Measurements from ENCODE around the gene KCNQ1.

Gene KCNQ1

GRCh38 chr11:2787816-2788167 is 343.0 kb downstream of the KCNQ1 start:
- H3K4me3 ChIP-seq (ENCODE audit: low read depth, low read length), result no peak overlapping the region
- TF ChIP-seq, protein P1, sequence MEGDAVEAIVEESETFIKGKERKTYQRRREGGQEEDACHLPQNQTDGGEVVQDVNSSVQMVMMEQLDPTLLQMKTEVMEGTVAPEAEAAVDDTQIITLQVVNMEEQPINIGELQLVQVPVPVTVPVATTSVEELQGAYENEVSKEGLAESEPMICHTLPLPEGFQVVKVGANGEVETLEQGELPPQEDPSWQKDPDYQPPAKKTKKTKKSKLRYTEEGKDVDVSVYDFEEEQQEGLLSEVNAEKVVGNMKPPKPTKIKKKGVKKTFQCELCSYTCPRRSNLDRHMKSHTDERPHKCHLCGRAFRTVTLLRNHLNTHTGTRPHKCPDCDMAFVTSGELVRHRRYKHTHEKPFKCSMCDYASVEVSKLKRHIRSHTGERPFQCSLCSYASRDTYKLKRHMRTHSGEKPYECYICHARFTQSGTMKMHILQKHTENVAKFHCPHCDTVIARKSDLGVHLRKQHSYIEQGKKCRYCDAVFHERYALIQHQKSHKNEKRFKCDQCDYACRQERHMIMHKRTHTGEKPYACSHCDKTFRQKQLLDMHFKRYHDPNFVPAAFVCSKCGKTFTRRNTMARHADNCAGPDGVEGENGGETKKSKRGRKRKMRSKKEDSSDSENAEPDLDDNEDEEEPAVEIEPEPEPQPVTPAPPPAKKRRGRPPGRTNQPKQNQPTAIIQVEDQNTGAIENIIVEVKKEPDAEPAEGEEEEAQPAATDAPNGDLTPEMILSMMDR (IDR thresholded peaks at IDR 0.05; ENCODE audit: low read depth, low read length), result no peak

- TF ChIP-seq, protein P1 (IDR thresholded peaks at IDR 0.05; ENCODE audit: low read depth, low read length), result no peak
- H3K4me3 ChIP-seq (ENCODE audit: low read depth, low read length), result no peak overlapping the region
These were observed 343.6 kb downstream of the KCNQ1 start for GRCh38 chr11:2788168-2789071.

- no peak overlapping the region for H3K4me3 ChIP-seq (ENCODE audit: low read depth, low read length)
- TF ChIP-seq, protein P1 (IDR thresholded peaks at IDR 0.05; ENCODE audit: low read depth, low read length), result no peak
These were observed 344.5 kb downstream of the KCNQ1 start for GRCh38 chr11:2789331-2789730.

- TF ChIP-seq, protein P1 (IDR thresholded peaks at IDR 0.05; ENCODE audit: low read depth, low read length), result no peak
- H3K4me3 ChIP-seq (ENCODE audit: low read depth, low read length), result no peak overlapping the region
These were observed 345.2 kb downstream of the KCNQ1 start for GRCh38 chr11:2789791-2790567.

DNA sequence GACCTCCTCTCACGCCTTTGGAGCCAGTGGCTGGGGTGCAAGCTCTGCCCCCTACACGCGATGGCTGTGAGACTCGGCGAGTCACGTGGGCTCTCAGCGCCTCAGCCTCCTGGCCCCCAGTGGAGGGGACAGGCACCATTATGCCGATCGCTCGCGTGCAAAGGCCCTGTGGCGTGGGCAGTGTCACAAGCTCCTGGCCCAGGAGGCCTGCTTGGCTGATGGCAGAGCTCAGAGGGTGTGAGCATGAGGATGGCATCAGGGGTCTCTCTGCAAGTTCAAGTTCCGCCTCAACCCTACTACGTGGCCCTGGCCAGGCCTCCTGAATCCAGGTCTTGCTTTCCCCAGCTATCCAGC is 345.7 kb downstream of the KCNQ1 start:
- H3K4me3 ChIP-seq (ENCODE audit: low read depth, low read length), result no peak overlapping the region
- TF ChIP-seq, protein P1 (IDR thresholded peaks at IDR 0.05; ENCODE audit: low read depth, low read length), result no peak

GRCh38 chr11:2791139-2791520 is 346.3 kb downstream of the KCNQ1 start:
- H3K4me3 ChIP-seq (ENCODE audit: low read depth, low read length), result no peak overlapping the region
- TF ChIP-seq, protein P1 (IDR thresholded peaks at IDR 0.05; ENCODE audit: low read depth, low read length), result no peak
